ENCODE results near the gene TBC1D16.

Gene TBC1D16

DNA sequence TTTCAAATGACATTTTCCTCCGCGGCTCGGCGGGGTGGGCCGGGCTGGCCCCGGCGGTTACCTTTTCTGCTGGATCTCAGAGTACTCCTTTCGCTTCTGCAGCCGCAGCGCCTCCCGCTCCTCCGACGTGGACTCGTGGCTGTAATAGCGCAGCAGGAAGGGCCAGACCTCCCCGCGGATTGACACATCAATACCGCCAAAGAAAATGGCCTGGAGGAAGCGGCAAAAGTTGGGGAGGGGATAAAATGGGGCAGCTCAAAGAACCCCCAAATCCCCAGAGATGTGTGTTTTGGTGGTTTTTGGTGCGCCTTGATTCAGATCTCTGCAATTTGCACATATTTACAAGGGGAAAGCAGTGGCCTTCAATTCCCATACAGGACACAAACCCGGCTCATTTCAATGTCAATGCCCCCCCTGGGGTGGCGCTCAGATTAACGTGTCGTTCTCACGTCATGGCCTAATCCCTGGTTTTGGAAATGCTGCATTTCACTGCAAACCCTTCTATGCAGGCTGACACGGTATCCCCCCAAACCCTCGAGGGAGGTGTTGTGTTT, 85.9 kb downstream of the TBC1D16 start:
- no peak for DNase-seq (ENCODE audit: low spot score)

DNA sequence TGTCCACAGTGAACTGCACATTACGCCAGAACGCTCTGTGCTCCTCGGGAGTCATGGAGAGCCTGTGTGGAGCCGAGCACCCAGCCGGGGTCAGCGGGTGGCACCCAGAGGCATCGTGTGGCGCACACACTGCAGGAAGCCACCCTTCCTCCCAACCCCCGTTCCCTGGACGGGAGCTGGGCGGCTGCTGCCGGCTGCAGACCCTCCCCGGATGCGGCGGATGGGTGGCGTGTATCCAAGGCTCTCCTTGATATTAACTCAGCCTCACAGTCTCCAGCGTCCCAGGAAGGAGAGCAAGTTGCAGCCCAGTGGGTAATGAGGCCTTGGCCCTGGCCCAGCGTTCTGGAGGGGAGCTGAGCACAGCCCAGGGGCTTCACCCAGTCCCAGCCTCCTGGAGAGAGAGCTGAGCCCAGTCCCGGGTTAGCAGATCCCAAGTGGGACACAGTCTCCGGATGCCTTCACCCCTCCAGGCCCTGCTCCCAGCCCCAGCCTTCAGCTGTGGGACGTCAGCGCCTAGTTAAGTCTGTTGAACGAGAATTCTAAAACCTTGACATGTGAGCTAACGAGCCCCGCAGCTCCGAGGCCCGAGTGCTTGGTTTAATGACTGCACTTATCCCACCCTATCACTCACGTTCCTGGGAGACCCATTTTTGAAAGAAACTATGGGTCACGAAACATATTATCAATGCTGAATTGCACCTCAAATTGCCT, 86.6 kb downstream of the TBC1D16 start:
- DNase-seq (ENCODE audit: low spot score): no peak

DNA sequence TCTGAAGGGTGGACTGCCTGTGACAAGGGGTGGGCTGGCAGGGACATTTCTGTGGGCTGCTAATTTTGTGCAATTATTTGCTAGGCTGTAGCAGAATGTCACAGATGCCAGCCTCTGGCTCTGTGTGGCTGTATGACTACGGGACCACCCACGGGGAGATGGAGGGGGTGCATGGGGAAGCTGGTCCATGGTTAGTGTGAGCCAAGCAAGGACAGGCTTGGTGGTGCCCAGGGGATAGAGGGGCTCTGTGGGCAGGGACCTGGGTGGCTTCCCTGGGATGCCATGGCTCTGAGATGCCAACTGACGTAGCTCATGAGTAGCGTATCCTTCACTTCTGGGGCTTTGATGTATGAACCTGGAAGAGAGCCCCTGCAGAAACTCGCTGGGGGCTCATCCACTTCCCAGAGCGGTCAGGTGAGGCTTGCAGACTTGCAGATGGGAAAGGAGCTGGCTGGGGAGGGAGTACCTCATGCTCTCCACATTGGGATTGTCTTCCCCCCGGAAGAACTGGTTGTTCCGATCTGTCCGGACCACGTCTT, 87.2 kb downstream of the TBC1D16 start:
- no peak for DNase-seq (ENCODE audit: low spot score)

DNA sequence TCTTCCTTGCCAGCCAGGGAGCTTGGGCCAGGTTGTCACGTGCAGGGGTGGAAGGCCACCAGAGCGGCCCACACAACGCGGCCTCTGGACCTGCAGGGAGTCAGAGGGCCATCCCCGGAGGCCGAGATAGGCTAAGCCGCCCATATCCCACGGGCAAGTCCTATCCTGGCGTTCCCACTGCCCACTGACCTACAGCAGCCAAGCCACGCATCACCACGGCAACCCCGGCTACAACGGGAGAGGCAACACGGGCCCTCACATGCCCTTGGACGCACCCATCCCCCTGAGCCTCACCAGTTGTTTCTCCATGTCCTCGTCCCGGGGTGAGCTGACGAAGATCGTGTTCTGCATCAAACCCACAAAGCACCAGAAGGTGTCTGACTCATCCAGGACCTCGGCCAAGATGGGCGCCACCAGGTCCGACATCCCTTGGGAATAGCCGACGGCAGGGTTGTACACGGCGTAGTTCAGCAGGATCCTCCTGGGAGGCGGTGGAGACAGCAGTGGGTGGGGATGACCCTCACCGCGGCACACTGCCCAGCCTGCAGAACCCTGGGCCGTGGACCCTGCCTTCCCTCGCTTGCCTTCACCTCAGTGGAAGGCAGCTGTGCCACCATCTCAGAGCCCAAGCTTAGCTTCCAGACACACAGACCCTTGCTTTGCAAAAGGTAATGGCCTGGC, 88.2 kb downstream of the TBC1D16 start:
- DNase-seq (ENCODE audit: low spot score): no peak

DNA sequence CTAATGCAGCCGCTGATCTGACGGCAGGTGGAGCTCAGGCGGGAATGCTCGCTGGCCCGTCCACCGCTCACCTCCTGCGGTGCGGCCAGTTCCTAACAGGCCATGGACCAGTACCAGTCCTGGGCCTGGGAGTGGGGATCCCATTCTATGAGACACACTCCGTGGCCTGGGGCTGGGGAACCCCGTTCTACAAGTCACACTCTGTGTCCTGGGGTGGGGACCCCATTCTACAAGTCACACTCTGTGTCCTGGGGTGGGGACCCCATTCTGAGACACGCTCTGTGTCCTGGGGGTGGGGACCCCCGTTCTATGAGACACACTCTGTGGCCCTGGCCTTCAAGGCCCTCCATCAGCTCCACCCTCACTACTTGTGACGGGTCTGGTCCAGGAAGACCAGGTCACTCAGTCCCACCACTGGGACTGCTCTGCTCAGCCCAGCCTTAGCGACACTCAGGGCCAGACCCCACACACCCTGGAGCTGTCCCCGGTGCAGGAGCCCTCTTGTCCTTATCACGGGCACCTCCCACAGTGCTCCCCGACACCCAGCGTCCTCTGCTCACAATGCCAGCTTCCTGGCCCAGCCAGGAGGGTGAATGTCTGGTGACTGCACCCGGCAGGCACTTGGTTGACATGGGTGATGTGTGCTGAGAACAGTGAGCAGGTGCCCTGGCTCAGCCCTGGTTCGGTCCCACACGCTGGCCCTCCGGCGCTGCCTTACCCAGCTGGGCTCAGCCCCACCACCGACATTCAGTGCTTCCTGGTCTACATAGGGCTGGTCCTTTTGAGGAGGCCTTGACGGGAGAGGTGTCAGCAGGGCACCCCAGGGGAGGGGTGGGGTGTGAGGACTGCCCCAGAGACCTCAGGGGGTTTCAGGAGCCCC, 89.1 kb downstream of the TBC1D16 start:
- DNase-seq (ENCODE audit: low spot score): no peak

DNA sequence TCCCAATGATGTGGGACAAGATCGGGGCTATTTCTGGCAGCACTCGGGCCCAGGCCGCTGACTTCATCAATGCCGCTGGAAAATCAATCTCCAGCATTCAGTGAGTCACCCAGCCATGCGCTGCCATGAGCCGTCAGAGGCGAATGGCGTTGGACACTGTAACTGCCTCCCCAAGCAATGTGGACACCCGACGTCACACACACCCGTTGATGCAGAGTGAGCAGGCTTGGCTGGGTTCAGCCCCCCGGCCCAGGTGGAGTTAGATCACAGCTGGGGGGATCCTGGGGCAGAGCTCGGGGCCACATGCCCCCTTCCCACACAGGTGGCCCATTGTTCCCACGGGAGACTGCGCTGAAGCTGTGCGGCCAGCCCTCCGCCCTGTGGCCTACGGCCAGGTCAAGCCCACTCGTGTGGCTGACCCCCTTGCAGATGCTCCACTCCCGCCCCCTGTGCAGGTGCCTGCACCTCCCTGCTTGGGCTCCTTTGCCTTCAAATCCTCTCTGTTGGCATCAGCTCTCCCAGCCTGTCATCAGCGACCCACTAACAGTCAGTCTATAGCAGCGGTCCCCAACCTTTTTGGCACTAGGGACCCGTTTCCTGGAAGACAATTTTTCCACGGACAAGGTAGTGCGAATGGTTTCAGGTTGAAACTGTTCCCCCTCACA, 89.9 kb downstream of the TBC1D16 start:
- DNase-seq (ENCODE audit: low spot score): no peak

DNA sequence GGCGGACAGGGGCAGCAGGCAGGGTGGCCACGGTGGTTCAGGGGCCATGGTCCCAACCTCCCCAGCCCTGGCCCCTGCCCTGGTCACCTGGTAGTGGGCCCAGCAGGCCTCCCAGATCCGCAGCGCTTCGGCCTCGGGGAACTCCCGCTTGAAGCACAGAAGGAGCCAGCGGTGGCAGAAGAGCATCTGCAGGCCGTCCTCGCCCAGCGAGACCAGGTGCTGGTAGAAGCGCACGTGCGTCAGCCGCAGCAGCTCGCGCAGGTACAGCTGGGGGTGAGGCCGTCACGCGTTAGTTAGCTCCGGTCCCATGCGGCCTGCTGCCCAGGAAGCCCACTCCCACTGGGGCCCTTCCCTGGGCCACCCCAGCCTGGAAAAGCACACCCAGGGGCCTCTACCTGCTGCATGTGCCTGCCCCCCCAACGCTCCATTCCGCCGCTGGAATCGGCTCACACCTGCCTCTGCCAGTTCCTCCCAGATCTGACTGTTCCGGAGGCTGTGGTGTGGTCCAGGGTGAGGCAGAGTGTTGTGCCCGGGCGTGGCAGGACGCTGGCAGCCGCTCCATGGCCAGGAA, 90.8 kb downstream of the TBC1D16 start:
- no peak for DNase-seq (ENCODE audit: low spot score)

DNA sequence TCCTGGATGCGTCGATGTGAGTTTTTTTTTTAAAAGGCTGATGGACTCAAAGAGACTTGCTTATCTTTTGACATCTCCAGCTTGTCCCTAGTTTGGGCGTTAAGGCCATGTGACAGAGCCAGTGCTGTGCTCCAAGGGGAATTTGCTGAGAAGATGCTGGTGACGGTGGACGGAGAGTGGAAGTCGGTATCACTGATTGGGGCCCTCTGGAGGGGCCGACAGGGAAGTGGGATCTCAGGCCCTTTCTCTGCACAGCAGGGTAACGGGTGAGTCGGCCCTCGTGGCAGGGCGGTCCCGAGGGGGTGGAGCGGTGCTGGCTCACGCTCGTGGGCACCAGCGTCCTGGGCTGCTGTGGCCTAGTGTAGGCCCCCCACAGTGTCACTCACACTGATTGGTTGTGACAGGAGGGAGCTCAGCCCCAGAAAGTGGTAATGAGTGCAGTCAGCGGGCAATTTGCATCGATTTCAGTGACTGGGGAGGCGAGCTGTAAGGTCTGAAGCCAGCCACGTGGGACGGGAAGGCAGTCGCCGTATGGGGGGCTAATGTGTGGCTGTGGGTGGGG, 91.3 kb downstream of the TBC1D16 start:
- DNase-seq (ENCODE audit: low spot score): no peak

DNA sequence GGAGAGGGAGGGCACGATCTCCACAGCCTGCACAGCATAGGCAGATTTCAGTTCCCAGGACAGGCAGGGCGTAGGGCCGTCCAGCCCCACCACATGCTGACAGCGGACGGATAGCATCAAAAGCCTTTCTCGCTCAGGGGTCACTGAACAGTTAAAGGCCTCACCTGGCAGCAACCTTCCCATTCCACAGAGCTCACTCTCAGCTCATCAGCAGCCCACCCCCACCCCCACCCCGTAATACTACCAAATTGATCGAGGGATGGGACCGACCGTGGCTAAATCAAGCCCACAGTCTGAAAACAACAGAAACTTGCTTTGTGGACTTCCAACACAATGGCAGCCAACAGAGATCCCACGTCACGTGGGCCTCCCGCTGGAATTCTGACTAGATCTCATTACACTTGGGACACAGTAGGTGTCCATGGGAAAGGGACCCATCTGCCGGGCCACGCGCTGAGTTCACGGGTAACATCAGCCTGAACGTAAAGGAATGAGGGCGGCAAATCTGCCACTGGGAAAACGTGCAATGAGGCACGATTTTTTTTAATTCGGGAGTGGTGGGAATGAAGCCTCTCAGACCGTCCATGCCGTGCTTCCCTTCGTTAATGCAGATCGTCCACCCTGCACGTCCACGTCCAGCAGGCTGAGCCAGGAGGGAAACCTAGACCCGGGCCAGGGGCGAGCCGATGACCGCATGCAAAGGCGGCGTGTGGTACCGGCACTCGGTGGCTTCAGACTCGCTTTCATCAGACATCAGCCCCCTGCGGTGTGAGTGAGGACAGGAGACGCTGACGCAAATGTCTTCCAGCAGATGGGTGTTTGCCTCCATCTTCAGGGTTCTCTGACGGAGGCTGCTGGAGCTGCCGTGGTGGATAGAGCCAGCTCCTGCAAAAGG, 92.1 kb downstream of the TBC1D16 start:
- DNase-seq (ENCODE audit: low spot score): no peak

DNA sequence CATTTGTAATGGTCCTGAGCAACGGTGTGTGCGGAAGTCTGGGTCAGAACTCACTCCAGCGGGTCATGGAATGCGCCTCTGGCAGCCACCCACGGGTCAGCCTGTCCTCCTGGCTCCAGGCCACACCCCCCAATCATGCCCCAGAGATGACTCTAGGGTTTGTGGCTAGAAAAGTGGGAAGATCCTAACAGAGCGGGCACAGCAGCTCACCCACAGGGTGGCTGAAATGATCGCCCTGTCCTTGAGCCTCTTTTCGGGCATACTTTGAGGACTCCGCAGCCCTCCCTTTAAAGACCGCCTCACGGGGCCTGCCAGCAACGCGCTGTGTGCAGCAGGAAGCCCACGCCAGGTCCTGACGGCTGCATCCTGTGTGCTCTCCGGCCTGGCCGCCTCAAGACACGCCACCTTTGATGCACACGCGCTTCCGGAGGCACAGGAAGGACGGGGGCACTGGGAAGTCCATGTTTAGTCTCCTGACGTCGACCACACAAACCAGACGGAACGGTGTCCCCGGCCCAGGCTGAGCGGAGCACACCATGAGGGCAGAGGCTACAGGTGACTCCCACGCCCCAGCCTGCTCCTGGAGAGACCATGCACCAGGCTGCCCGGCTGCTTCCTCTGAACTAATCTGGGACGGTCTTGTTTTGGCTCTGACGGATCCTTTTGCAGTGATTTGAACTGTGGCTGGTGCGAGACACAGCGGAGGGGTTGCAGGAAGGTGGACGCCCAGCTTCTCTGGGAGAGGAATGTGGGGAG, 92.9 kb downstream of the TBC1D16 start:
- DNase-seq (ENCODE audit: low spot score): no peak

DNA sequence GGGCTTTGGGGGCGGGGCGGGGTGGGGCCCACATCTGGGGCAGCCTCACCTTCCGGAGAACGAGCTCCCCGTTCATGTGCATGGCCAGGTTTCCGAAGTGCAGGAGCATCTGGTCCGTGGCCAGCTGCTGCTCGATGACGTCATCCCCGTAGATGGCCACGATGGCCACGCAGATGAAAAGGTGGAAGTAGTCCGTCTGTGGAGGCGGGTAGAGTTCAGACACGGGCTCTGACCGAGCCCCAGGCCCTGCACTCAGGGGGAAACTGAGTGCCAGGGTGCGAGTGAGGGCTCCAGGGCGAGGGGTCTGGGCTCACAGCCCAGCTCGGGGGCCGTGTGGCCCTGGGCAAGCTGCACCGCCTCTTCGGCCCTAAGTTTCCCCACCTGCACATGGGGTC, 93.7 kb downstream of the TBC1D16 start:
- DNase-seq (ENCODE audit: low spot score): no peak

DNA sequence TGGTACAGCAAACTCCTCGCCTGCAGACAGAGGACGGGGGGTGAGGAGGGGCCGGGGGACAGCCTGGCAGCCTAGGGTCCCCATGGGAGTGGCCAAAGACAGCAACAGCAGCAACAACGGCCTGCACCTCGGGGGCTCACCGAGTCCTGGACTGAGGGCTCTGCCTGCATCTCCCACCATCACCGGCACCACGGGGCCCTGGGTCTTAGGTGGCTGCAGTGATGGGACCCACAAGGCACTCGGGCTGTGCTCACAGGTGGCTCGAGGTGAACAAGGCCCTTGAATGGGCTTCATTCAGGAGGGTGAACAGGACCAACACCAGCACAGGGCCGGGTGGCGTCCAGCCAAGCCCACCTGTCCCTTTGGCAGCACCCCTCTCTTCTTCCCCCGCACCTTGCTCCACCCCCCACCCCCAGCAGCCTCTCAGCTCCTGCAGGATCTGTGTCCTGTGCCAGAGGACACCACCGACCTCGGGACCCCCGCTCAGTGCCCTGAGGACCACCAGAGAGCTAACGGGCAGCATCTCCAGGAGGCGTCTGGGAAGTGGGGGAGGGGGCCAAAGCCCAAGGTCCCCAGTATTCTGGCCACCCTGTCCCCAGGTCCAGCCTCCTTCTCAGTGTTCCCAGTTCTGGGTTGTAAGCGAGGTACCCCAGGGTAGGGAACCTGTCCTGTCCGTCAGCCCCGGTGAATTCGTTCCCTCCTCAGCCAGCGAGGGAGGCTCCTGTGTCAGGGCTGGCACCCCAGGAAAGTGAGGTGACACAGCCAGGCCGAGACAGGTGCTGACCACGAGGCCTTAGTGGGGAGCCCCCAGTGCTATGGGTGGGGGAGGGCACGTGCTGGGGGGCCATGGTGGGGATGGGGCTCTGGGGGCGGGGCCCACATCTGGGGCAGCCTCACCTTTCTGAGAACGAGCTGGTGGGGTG, 94.3 kb downstream of the TBC1D16 start:
- no peak for DNase-seq (ENCODE audit: low spot score)

DNA sequence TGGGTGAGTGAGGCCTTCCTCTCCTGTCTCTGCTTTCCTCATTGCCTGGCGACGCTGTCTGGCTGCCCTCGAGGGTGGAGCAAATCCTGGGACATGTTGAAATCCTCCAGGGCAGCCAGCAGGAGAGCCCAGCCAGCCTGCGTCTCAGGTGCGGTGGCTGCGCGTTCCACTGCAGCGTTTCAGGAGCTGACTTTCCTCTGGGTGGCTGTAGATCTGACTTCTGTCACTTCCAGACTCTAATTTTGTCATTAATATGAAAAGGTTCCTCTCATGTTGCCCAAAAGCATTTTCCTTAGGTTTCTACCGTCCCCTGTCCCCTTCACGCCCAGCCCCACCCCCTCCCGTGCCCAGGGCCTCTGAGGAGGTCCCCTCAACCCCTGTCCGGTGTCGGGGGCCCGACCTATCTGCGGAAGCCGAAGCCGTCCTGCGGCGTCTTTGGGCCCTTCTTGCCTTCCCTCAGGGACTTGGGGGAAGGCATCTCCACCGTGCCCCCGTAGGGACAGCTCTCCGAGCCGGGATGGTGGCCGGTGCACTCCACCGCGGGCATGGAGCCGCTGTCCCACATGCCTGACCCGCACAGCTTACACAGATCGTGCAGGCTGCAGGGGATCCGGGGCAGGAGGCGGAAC, 95.1 kb downstream of the TBC1D16 start:
- DNase-seq (ENCODE audit: low spot score): no peak

DNA sequence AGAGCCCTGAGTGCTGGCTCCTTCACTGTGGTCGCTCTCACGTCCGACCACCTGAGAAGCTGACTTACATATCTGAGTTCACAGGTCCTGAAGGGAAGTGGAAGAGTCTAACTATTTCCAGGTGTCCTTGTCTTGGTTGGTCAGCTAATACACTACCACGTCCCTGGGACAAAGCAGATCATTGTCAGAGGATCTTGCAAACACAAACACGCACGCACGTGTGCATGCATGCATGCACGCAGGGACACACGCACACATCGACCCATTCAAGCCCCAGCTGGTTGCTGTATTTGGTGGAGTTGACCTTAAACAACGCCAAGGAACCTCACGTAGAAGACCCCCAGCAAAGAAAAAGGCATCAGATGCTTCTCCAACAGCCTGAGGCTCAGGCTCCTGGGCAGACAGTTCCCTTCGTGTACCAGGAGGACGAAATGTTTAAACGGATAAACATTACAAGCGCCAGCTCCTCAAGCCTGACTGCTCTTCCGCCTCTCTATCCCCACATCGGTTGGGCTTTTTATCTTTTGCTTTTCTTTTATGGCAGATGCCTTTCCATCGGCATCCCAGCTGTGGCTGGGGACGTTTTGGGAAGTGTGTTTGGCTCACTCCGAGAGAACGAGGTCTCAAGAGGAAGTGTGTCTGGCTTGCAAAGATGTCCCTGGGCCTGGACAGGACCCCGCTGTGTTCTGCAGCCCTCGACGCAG, 95.8 kb downstream of the TBC1D16 start:
- DNase-seq (ENCODE audit: low spot score): no peak

DNA sequence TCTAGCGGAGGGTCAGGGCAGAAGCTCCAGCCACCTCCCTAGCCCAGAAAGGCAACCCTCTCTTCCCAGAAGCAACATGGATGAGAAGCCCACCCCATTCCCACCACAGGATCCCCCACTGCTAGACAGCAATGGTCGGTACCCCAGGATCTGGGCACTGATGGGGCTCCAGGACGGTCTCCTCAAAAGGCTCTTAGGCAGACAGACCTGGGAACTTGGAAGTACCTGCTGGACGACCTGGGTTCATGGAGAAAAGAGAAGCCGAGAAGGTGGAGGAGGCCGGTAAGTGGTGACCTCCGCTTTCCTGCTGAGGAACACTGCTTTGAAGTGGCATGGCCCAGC, 96.6 kb downstream of the TBC1D16 start:
- no peak for DNase-seq (ENCODE audit: low spot score)

DNA sequence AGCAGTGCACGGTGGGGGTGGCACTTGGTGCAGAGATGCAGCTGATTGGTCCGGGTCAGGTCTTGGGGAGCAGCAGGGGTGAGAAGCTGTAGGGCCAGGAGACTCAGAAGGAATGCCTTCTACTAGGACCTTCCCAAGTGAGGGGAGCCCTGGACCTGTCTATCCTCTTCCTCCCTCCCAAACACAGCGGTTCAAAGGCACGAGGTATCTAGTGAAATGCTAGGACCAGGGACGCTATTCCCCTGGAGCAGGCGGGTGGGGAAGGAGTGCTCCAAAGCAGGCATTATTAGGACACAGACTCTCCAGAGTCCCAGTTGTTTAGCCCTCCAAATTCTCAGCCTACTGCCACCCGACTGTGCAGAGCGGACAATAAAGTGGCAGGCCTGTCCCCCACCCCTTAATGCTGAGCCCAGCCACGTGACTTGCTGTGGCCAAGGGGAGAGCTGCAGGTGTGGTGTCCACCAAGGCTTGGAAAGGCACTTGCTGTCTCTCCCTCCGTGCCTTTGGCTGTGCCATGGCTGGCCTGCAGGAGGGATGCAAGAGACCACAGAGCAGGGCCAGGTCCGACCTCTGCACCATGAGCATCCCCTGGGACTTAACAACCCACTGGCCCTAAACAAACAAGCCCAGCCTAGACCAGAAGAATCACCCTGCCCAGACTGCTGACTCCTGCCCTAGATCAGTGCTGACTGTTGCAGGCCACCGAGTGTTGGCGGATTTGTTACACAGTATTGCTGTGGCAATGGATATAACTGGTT, 97.2 kb downstream of the TBC1D16 start:
- DNase-seq (ENCODE audit: low spot score): no peak

Measured in LoVo (cell line).